ENCODE results near the gene CH25H. TPM values are rescaled to one million over a fixed set of nuclear protein-coding genes. Genes with fewer than 3 reads are reported as not detected.
"Not testable (repeated sequence)": the region's sequence is repeated elsewhere in the genome, so short reads cannot be mapped to it uniquely, and the experiment has no call there.

The CH25H gene
- total RNA-seq, 1 experiment from 2014 or later = 1.0 TPM

DNA sequence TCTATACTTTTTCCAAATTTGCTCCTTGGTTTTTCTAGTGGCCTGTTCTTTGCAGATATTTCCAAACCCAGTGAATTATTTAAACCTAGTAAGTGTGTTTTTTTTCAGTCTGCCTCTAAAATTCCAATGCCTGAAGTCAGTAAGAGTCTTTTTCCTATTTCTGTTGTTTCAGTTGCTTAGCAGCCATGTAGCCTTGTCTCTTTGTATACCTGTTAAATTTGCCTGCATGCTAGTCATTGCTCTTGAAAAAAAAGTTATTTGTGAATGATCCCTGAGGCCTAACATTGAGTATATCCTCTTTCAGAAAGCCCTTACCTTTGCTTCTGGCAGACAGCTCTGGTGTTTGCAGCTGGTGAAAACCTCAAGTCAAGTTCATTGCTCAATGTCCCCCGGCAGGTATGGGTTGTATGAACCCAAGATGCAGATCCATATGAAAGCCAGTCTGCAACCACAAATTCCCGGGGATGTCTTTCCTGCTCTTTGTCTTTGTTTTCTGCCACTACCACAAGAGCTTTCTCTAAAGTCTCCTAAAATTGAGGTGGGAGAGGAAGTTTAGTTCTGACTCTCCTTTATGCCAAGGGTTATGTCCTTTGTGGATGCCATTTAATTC lies 35.7 kb downstream of the CH25H start:
- H3K56ac ChIP-seq (ENCODE audit: insufficient read length, low read depth, low read length) = no peak overlapping the region
- peak overlapping the region in 2 of 3 experiments; percentile 29 to 70; a peak in 3 of 7 replicates for H3K27ac Mint-ChIP-seq
- H3K4me1 Mint-ChIP-seq = peaks cover 22% of the 10 kb centered on the region in 2 experiments
- no peak overlapping the region for H4K91ac ChIP-seq (ENCODE audit: insufficient read length, low read depth, low read length)
- no peak overlapping the region for H3K14ac ChIP-seq (ENCODE audit: insufficient read depth, low read length)
- H3K4ac ChIP-seq (ENCODE audit: low read depth, low read length) = no peak overlapping the region
- H3T11ph ChIP-seq (ENCODE audit: low read length) = no peak overlapping the region
- H2BK120ac ChIP-seq (ENCODE audit: low read depth, low read length, poor library complexity, severe bottlenecking) = no peak overlapping the region
- no peaks in the 10 kb centered on the region for H3K27me3 Mint-ChIP-seq (ENCODE audit: low read depth)
- TF ChIP-seq, protein P1, sequence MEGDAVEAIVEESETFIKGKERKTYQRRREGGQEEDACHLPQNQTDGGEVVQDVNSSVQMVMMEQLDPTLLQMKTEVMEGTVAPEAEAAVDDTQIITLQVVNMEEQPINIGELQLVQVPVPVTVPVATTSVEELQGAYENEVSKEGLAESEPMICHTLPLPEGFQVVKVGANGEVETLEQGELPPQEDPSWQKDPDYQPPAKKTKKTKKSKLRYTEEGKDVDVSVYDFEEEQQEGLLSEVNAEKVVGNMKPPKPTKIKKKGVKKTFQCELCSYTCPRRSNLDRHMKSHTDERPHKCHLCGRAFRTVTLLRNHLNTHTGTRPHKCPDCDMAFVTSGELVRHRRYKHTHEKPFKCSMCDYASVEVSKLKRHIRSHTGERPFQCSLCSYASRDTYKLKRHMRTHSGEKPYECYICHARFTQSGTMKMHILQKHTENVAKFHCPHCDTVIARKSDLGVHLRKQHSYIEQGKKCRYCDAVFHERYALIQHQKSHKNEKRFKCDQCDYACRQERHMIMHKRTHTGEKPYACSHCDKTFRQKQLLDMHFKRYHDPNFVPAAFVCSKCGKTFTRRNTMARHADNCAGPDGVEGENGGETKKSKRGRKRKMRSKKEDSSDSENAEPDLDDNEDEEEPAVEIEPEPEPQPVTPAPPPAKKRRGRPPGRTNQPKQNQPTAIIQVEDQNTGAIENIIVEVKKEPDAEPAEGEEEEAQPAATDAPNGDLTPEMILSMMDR (conservative IDR thresholded peaks at IDR 0.05) = no peak
- H4K8ac ChIP-seq (replicated peaks; ENCODE audit: insufficient read length, low read depth, low read length) = no peak overlapping the region
- DNase-seq = no peak
- no peaks in the 10 kb centered on the region for H3K9me3 Mint-ChIP-seq
- no peak overlapping the region for H3K23ac ChIP-seq (ENCODE audit: insufficient read length, low read depth, low read length)
- no peak overlapping the region for H3K9ac ChIP-seq (ENCODE audit: extremely low read depth, insufficient read length, low read length)
- no peak overlapping the region for H3K4me2 ChIP-seq (ENCODE audit: insufficient read depth, insufficient read length, low read length)
- no peaks in the 10 kb centered on the region for H3K9me3 ChIP-seq (ENCODE audit: control insufficient read depth, low read depth, low read length)
- no peaks in the 10 kb centered on the region for H4K20me1 ChIP-seq (ENCODE audit: control insufficient read depth, insufficient read depth, insufficient read length)
- H4K5ac ChIP-seq (ENCODE audit: insufficient read length, low read depth, low read length) = no peak overlapping the region
- H2BK20ac ChIP-seq (ENCODE audit: low read depth, low read length, poor library complexity, severe bottlenecking) = no peak overlapping the region
- no peaks in the 10 kb centered on the region for H3K79me2 ChIP-seq (ENCODE audit: insufficient read depth, low read length)
- no peak overlapping the region for H2BK5ac ChIP-seq (ENCODE audit: insufficient read length, low read length)
- H2AK5ac ChIP-seq (ENCODE audit: insufficient read length, low read length) = no peak overlapping the region
- H3K36me3 Mint-ChIP-seq (ENCODE audit: insufficient read depth in 1 of 3, low read depth in 3 of 3) = no peaks in the 10 kb centered on the region
- H2AFZ ChIP-seq (ENCODE audit: low read length) = no peak overlapping the region
- H3K27ac ChIP-seq (ENCODE audit: insufficient read length, low read depth, low read length) = no peak overlapping the region
- no peak overlapping the region for H2BK15ac ChIP-seq (ENCODE audit: low read depth, low read length)
- no peaks in the 10 kb centered on the region for H3K27me3 ChIP-seq (ENCODE audit: insufficient read depth, low read length)
- WGBS (ENCODE audit: extremely low coverage, insufficient read length, low lambda C conversion rate) = no CpG with 5 or more reads among the region's 2 CpGs
- no peak overlapping the region for H3K4me3 Mint-ChIP-seq
- H3K4me1 ChIP-seq (ENCODE audit: insufficient read depth, low read length) = peaks cover 2% of the 10 kb centered on the region; the same call in 1 of the 2 replicates
- no peaks in the 10 kb centered on the region for H3K23me2 ChIP-seq (ENCODE audit: insufficient read length, low read depth, low read length, poor library complexity, severe bottlenecking)
- no peaks in the 10 kb centered on the region for H3K79me1 ChIP-seq (ENCODE audit: insufficient read depth, low read depth, low read length, poor library complexity, severe bottlenecking)
- H3K18ac ChIP-seq (ENCODE audit: insufficient read length, low read depth, low read length) = no peak overlapping the region
- H2BK12ac ChIP-seq (ENCODE audit: insufficient read length, low read depth, low read length) = no peak overlapping the region

DNA sequence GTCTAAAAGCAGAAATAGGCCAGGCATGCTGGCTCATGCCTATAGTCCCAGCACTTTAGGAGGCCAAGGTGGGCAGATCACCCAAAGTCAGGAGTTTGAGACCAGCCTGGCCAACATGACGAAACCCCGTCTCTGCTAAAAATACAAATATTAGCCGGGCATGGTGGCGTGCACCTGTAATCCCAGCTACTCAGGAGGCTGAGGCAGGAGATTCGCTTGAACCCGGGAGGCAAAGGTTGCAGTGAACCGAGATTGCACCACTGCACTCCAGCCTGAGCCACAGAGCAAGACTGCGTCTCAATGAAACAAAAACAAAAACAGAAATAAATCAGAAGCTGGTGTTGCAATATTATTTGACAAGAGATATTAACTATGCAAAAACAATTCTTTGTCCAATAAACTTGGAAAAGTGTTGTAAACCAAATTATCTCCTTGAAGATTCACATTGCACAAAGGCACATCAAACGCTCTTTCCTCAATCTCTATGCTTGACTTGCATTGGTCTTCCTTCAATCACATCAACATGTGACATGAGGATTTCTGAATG lies 38.7 kb downstream of the CH25H start:
- H3K4me1 ChIP-seq (ENCODE audit: insufficient read depth, low read length); H3K23ac ChIP-seq (ENCODE audit: insufficient read length, low read depth, low read length); H2BK15ac ChIP-seq (ENCODE audit: low read depth, low read length); H3K4me2 ChIP-seq (ENCODE audit: insufficient read depth, insufficient read length, low read length); H3K9me3 Mint-ChIP-seq; H3K18ac ChIP-seq (ENCODE audit: insufficient read length, low read depth, low read length); H4K20me1 ChIP-seq (ENCODE audit: control insufficient read depth, insufficient read depth, insufficient read length); H2AK5ac ChIP-seq (ENCODE audit: insufficient read length, low read length); H2BK5ac ChIP-seq (ENCODE audit: insufficient read length, low read length); H3K36me3 Mint-ChIP-seq (ENCODE audit: insufficient read depth in 1 of 3, low read depth in 3 of 3); H2AFZ ChIP-seq (ENCODE audit: low read length); H3K27me3 Mint-ChIP-seq (ENCODE audit: low read depth); H3K27ac ChIP-seq (ENCODE audit: insufficient read length, low read depth, low read length); H2BK20ac ChIP-seq (ENCODE audit: low read depth, low read length, poor library complexity, severe bottlenecking); H3T11ph ChIP-seq (ENCODE audit: low read length); H3K79me1 ChIP-seq (ENCODE audit: insufficient read depth, low read depth, low read length, poor library complexity, severe bottlenecking); H4K91ac ChIP-seq (ENCODE audit: insufficient read length, low read depth, low read length); H3K14ac ChIP-seq (ENCODE audit: insufficient read depth, low read length); H3K4ac ChIP-seq (ENCODE audit: low read depth, low read length); H3K56ac ChIP-seq (ENCODE audit: insufficient read length, low read depth, low read length); H3K9me3 ChIP-seq (ENCODE audit: control insufficient read depth, low read depth, low read length); H3K23me2 ChIP-seq (ENCODE audit: insufficient read length, low read depth, low read length, poor library complexity, severe bottlenecking); H3K27ac Mint-ChIP-seq; H3K9ac ChIP-seq (ENCODE audit: extremely low read depth, insufficient read length, low read length); H2BK12ac ChIP-seq (ENCODE audit: insufficient read length, low read depth, low read length); H4K5ac ChIP-seq (ENCODE audit: insufficient read length, low read depth, low read length); H3K4me3 Mint-ChIP-seq; H3K27me3 ChIP-seq (ENCODE audit: insufficient read depth, low read length); H2BK120ac ChIP-seq (ENCODE audit: low read depth, low read length, poor library complexity, severe bottlenecking); H3K79me2 ChIP-seq (ENCODE audit: insufficient read depth, low read length); H4K8ac ChIP-seq (replicated peaks; ENCODE audit: insufficient read length, low read depth, low read length); DNase-seq: not testable (repeated sequence)
- no CpG with 5 or more reads among the region's 9 CpGs for WGBS (ENCODE audit: extremely low coverage, insufficient read length, low lambda C conversion rate)
- H3K4me1 Mint-ChIP-seq = peaks cover 22% of the 10 kb centered on the region in 2 experiments

Measured in H9 (cell line).